Measurements from ENCODE around the gene TNRC6B.
"Not testable (repeated sequence)": the region's sequence is repeated elsewhere in the genome, so short reads cannot be mapped to it uniquely, and the experiment has no call there.

Gene TNRC6B

GRCh38 chr22:40213478-40213877 is 35.8 kb downstream of the TNRC6B start:
- no peak for DNase-seq (ENCODE audit: low read depth, low spot score)

GRCh38 chr22:40215266-40215665 is 37.5 kb downstream of the TNRC6B start:
- no peak for DNase-seq (ENCODE audit: low read depth, low spot score)

- DNase-seq (ENCODE audit: low read depth, low spot score), result no peak
Observed at GRCh38 chr22:40216041-40216756, 38.5 kb downstream of the TNRC6B start.

GRCh38 chr22:40218152-40218551 is 40.4 kb downstream of the TNRC6B start:
- no peak for DNase-seq (ENCODE audit: low read depth, low spot score)

GRCh38 chr22:40218723-40219294 is 41.1 kb downstream of the TNRC6B start:
- DNase-seq (ENCODE audit: low read depth, low spot score), result no peak

- no peak for DNase-seq (ENCODE audit: low read depth, low spot score)
Observed at GRCh38 chr22:40220316-40221054, 42.8 kb downstream of the TNRC6B start.

GRCh38 chr22:40221055-40221414 is 43.3 kb downstream of the TNRC6B start:
- no peak for DNase-seq (ENCODE audit: low read depth, low spot score)

- DNase-seq (ENCODE audit: low read depth, low spot score), result not testable (repeated sequence)
Observed at GRCh38 chr22:40222979-40223378, 45.3 kb downstream of the TNRC6B start.

GRCh38 chr22:40224702-40225101 is 47.0 kb downstream of the TNRC6B start:
- no peak for DNase-seq (ENCODE audit: low read depth, low spot score)

- DNase-seq (ENCODE audit: low read depth, low spot score), result no peak
Observed at GRCh38 chr22:40226620-40227019, 48.9 kb downstream of the TNRC6B start.

GRCh38 chr22:40231618-40232313 is 54.0 kb downstream of the TNRC6B start:
- no peak for DNase-seq (ENCODE audit: low read depth, low spot score)

GRCh38 chr22:40232624-40233023 is 54.9 kb downstream of the TNRC6B start:
- DNase-seq (ENCODE audit: low read depth, low spot score), result no peak

- no peak for DNase-seq (ENCODE audit: low read depth, low spot score)
Observed at GRCh38 chr22:40233886-40234285, 56.2 kb downstream of the TNRC6B start.

- no peak for DNase-seq (ENCODE audit: low read depth, low spot score)
Observed at GRCh38 chr22:40234658-40235057, 56.9 kb downstream of the TNRC6B start.

GRCh38 chr22:40235308-40235707 is 57.6 kb downstream of the TNRC6B start:
- DNase-seq (ENCODE audit: low read depth, low spot score), result no peak

GRCh38 chr22:40236131-40236665 is 58.5 kb downstream of the TNRC6B start:
- no peak for DNase-seq (ENCODE audit: low read depth, low spot score)

GRCh38 chr22:40237241-40237640 is 59.5 kb downstream of the TNRC6B start:
- DNase-seq (ENCODE audit: low read depth, low spot score), result no peak

- no peak for DNase-seq (ENCODE audit: low read depth, low spot score)
Observed at GRCh38 chr22:40237788-40238424, 60.2 kb downstream of the TNRC6B start.

GRCh38 chr22:40238425-40239344 is 61.0 kb downstream of the TNRC6B start:
- no peak for DNase-seq (ENCODE audit: low read depth, low spot score)

- no peak for DNase-seq (ENCODE audit: low read depth, low spot score)
Observed at GRCh38 chr22:40239345-40239683, 61.6 kb downstream of the TNRC6B start.

- no peak for DNase-seq (ENCODE audit: low read depth, low spot score)
Observed at GRCh38 chr22:40240160-40240559, 62.4 kb downstream of the TNRC6B start.

Measured in ELF-1 (cell line).